22Rv1 (cell line): ENCODE measurements around the gene TSPAN5.

Source experiments
- ZFX ChIP-seq: fragments of 450-650 bp; IDR thresholded peaks from 2 replicates; pipeline ENCODE4 v1.6.1; 2017; ENCODE audit warnings: antibody characterized with exemption, borderline replicate concordance
- TF ChIP-seq, protein P1 (sequence below): fragments of 450-650 bp; IDR thresholded peaks from 2 replicates; pipeline ENCODE4 v1.5.1; 2017; ENCODE audit warnings: mild to moderate bottlenecking

GRCh38 chr4:98524230-98524629 is 134.2 kb downstream of the TSPAN5 start:
- TF ChIP-seq, protein P1, sequence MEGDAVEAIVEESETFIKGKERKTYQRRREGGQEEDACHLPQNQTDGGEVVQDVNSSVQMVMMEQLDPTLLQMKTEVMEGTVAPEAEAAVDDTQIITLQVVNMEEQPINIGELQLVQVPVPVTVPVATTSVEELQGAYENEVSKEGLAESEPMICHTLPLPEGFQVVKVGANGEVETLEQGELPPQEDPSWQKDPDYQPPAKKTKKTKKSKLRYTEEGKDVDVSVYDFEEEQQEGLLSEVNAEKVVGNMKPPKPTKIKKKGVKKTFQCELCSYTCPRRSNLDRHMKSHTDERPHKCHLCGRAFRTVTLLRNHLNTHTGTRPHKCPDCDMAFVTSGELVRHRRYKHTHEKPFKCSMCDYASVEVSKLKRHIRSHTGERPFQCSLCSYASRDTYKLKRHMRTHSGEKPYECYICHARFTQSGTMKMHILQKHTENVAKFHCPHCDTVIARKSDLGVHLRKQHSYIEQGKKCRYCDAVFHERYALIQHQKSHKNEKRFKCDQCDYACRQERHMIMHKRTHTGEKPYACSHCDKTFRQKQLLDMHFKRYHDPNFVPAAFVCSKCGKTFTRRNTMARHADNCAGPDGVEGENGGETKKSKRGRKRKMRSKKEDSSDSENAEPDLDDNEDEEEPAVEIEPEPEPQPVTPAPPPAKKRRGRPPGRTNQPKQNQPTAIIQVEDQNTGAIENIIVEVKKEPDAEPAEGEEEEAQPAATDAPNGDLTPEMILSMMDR: no peak
- TF ChIP-seq ZFX: no peak
